Mammary epithelial cell (primary cell): ENCODE measurements around the gene PTPN23.

Experiments used
- CTCF ChIP-seq, 2 donors: IDR thresholded peaks in 1 of 2; conservative IDR thresholded peaks in 1 of 2; 2 replicates each; pipeline ENCODE4 v1.5.1; 2011 to 2012; ENCODE audit warnings: inconsistent platforms in 2 of 2, low read length in 2 of 2, mild to moderate bottlenecking in 2 of 2, control low read depth in 1 of 2, low read depth in 1 of 2; ENCODE audit not compliant: insufficient read depth in 1 of 2; ENCODE audit errors: extremely low read depth in 1 of 2
- EZH2 ChIP-seq: IDR thresholded peaks from 2 replicates; pipeline ENCODE4 v1.6.1; 2012; ENCODE audit warnings: low read length, inconsistent platforms, borderline replicate concordance

DNA sequence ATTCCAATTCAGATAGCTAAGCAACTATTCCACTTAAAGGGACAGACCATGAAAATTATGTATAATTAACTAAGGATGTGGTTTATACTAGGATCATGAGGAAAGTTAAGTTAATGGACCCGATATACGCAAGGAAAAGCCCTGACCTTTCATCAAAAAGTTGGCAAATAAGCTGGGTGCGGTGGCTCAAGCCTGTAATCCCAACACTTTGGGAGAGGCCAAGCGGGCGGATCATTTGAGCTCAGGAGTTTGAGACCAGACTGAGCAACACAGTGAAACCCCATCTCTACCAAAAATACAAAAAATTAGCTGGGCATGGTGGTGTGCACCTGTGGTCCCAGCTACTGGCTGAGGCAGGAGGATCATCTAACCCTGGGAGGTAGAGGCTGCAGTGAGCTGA lies 55.4 kb downstream of the PTPN23 start:
- TF ChIP-seq CTCF (conservative IDR thresholded peaks at IDR 0.05 in 1 of 2, IDR thresholded peaks at IDR 0.05 in 1 of 2; ENCODE audit: extremely low read depth in 1 of 2, insufficient read depth in 1 of 2, low read depth in 1 of 2, low read length in 2 of 2) (no peak), EZH2 (no peak)
